Stimulated activated CD8-positive, alpha-beta memory T cell treated with anti-CD3 and anti-CD28 coated beads, Interleukin-12 subunit alpha, Interleukin-12 subunit beta, amount 100 ng/mL, for 4 hours (primary cell): Measurements from ENCODE around the gene LAMB4.

Source experiments
- DNase-seq: peaks from one replicate; pipeline ENCODE4 v3.0.0-alpha.2; 2020; ENCODE audit warnings: low read depth

LAMB4 gene

GRCh38 chr7:108112683-108113082, 17.5 kb downstream of the LAMB4 start:
- DNase-seq, result no peak

DNA sequence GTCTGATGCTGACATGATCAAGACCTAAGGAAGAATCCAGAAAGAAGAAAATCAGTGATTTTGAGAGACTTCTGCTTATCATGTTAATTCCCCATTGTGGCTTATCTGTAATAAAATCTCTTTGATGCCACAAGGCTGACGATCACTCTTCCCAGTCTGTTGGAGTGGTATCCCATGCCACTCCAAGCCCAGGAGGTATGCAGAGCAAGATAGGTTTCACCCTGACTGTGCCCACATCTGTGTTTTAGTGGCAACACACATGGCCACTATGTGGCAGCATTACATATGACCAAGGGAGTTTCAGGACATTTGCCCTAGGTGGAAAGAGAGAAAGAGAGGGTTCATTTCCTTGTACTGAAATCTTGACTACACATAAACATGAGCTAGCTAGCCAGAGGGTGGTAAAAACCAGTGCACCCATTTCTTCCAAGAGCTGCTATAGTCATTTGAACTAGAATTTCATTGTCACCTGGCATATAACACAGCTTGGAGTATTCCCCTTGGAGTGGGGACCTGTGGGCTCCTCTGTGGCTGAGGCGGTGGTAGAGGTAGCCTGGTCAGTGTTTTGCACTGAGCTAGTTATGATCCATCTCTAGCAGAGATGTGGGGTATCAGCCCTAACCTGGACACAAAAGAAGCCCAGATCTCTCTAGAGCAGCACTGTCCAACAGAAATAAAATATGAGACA, 20.8 kb downstream of the LAMB4 start:
- no peak for DNase-seq

DNA sequence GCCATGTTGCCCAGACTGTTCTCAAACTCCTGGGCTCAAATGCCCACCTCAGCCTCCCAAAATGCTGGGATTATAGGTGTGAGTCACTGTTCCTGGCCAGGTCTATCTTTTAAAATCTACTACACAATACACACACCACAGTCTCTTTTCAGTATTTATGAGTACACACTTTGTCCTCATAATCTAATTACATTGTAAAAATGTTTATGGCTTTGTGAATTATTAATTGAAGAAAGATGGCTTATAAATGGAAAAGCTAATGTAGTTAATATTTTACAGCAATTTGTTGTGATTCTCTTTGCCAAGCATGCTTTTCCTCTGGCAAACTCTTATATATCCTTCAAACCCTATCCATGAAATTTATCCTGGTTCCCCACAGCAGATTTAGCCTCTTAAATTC, 22.0 kb downstream of the LAMB4 start:
- no peak for DNase-seq

- DNase-seq, result no peak
These were observed 25.8 kb downstream of the LAMB4 start for GRCh38 chr7:108104324-108104723.

DNA sequence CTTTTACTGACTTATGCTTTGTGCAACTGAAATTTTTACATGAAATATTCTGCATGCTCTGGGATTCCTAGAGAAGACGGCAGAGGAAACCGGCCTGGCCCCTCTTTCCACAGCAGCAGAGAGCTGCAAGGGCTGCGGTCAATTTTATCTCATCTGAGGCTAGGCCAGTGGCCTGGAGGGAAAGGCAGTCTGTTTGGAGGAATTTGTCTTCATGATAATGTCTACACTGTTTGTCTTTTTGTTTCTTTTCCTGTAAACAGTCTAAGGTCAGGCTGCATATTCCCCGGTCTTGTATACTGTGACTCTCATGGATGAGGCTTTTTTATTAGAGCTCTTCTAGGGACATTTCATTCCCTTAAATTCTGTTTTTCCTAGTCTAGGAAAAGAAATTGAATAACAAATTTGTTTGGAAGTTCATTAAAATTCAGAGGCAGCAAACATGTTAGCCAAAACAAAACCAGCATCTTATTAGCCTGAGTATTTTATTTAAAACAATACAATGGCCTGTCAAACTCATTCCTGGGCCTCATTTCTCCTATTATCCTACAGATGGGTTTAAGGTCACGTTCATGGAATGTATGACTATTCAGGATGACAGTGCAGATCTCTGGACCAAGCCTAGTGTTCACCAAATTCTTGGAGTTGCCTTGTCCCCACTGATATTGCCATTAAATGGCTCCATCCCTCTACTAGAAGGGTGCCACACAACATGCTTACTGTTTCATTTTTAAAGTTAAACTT, 26.4 kb downstream of the LAMB4 start:
- no peak for DNase-seq

GRCh38 chr7:108102671-108103312, 27.4 kb downstream of the LAMB4 start:
- no peak for DNase-seq

DNA sequence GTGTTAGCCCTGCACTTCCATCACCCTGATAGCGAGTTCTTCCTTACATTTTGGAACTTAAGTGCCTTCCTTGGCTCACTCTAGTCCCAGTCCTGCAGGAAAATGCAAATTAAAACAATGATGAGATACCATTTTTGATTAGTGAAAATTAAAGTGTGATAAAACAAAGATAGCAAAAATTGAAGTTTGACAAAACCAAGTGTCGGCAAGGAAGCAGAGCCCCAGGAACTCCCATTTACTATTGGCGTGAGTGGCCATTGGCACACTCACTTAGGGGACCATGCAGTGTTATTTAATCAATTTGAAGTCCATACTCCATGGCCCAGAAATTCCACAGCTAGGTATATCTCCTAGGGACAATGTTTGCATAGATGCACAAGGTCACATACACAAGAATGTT, 28.4 kb downstream of the LAMB4 start:
- no peak for DNase-seq

- no peak for DNase-seq
These were observed 30.4 kb downstream of the LAMB4 start for GRCh38 chr7:108099713-108100112.

- no peak for DNase-seq
These were observed 32.5 kb downstream of the LAMB4 start for GRCh38 chr7:108097703-108098102.

- no peak for DNase-seq
These were observed 33.2 kb downstream of the LAMB4 start for GRCh38 chr7:108096996-108097395.

DNA sequence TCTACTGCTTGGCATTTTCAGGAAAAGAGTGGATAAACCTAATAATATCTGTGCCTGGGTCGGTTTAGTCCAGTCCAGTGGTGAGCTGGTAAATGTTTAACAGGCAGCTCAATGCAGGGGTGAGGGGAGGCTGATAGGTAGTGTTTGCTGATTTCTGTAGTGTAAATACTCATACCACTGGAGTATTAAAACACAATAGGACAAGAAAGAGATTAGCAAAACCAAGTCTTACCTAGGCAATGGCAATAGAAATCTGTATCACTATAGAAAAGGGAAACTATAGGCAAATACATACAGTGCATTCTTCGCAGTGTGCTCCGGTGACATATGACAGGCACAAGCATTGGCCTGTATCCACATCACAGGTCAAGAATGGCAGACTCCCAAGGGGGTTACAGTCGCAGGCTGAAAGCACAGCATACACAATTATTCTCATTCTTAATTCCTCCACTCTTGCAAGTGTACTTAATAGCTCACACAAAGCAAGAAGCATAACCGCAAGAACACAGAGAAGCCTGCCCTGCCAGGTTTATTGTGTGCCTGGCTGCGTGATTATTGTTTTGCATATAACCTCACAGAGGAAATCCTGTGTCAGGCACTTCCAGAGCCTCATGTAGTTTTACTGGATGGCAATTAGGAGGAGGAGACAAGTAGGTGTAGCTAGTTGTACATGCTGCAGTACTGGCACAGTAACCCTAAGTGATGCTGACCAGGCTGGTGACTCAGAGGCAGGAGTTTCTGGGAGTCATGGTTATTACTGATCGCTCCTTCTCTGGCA, 35.0 kb downstream of the LAMB4 start:
- no peak for DNase-seq

GRCh38 chr7:108094346-108094745, 35.8 kb downstream of the LAMB4 start:
- no peak for DNase-seq

GRCh38 chr7:108093851-108094331, 36.3 kb downstream of the LAMB4 start:
- DNase-seq, result no peak

GRCh38 chr7:108093341-108093740, 36.8 kb downstream of the LAMB4 start:
- no peak for DNase-seq

DNA sequence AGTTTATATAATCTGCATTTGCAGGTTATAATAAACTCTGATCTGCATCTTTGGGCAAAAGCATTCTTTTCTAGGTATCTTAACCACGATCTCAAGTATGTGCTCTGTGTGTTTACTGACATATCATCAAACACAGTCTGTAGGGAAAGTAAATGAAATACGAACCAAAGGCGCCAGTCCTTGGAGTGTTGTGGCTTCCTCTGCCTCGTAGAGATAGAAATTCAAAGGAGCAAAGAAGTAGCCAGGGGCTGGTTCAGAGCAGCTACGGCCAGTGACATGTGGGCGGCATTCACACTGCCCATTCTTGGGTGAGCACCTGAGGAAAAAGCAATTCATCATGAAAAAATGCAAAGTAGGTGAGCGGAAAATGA, 38.7 kb downstream of the LAMB4 start:
- DNase-seq, result no peak

DNA sequence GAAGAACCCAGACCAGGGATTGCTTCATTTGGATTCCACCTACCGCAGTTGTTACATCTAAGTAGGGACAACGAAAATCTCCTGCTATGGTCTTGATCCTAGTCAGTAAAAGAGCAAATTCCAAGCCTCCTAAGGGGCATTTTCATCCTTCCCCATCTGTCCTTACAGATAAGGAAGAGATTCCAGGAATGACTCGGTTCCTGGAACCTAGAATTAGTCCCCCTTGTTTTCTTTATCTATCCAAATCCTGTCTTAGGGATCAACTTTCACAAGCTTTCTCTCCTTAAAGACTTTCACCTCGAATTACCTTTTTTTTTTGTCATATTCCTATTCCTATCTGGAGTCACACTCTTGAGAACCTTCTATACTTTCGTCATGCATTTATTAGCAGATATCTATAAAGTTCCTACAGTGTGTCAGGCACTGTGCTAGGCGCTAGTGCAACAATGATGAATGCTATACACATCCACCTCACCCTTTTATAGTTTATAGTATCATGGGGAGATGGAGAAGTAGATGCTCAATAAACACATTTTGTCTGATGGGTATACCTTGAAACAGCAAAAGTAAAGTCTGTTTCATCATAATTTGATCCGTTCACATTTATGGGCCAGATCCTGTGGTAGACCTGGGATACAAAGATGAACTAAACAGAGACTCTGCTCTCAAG, 39.2 kb downstream of the LAMB4 start:
- no peak for DNase-seq

GRCh38 chr7:108089381-108089780, 40.8 kb downstream of the LAMB4 start:
- DNase-seq, result no peak

- no peak for DNase-seq
These were observed 41.4 kb downstream of the LAMB4 start for GRCh38 chr7:108088729-108089128.

DNA sequence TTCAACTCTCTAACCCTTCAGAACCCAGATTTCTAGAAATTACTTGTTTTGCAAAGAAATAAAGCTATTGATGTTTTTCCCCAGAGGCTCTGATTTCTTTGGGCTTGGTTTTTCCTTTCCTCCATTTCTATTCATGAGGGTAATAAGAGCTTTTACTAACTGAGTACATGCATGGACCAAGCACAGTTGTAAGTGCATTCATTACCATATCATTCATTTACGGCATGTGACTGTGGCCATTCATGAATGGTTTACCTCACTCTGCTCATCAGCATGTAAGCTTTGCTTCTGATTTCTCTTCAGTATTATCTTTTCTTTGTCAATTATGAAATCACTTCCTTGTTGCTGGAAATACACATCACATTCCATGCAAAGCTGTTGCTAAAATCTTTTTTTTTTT, 42.4 kb downstream of the LAMB4 start:
- no peak for DNase-seq

DNA sequence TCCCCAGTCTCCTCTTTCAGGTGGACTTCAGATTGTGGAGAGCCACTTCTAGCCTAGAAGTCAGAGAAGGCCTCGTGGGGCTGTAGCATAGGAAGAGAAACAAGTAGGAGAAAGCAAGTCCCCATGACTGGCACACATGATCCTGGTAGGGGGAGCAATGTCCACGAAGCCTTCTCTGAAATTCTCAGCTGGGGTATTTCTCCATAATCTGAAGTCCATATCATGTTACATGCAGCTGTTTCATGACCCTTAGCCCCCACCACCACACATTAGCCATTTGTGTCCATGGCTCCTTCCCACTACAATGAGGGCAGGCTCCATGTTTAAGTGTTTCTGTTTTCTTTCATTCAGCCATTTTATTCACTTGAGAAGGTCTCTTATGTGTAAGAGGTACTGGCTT, 43.2 kb downstream of the LAMB4 start:
- no peak for DNase-seq

- DNase-seq, result no peak
These were observed 43.6 kb downstream of the LAMB4 start for GRCh38 chr7:108086546-108086945.

- DNase-seq, result no peak
These were observed 46.2 kb downstream of the LAMB4 start for GRCh38 chr7:108083980-108084379.
